ENCODE data around the gene LAD1.

- TF ChIP-seq POLR2A (IDR thresholded peaks at IDR 0.05; ENCODE audit: low read length) = no peak
- TF ChIP-seq GATA1 (IDR thresholded peaks at IDR 0.05; ENCODE audit: low read depth, low read length) = no peak
Measured at GRCh38 chr1:201357636-201358348, 41.3 kb downstream of the LAD1 start.
